ENCODE results near the gene FARS2. TPM values are rescaled to one million over a fixed set of nuclear protein-coding genes. Genes with fewer than 3 reads are reported as not detected.

FARS2 gene
- total and polyA plus RNA-seq, 4 experiments from 2014 or later, result 15.6 to 48.4 (median 24.3) TPM

DNA sequence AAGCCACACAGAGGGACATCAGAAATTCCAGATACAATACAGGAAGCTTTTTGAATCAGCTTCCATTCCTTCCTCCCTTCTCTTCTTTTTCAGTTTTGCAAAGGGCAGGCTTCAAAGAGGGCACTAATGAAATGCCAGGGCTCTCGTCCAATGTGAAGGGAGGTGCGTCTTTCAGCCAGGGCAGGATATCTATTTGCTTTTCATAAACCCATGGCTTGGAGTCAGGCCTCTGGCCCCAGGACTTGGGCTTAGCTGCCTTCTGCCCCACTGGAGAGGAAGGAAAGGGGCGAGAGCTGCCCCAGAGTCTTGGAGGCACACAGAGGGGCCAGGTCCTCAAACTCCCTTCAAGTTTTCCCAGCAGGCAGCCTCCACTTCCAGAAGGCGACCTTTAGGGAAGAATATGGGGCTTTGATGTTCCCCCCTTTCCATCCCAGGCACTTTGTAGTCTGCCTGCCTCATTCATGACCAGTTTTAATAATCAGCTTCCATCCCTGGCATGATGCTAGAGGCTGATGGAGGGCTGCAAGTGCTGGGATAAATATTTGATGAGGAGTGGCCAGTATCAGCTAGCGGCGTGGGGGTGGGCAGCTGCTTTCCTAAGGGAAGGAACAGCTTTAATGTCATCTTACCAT, 510.6 kb downstream of the FARS2 start:
- peaks cover 39 to 54% of the 10 kb centered on the region in 2 donors for H3K36me3 Mint-ChIP-seq
- H3K4me1 Mint-ChIP-seq, result peaks cover 0 to 1% (median 0%) of the 10 kb centered on the region in 4 donors
- H3K27me3 Mint-ChIP-seq, result no peaks in the 10 kb centered on the region
- Histone ChIP-seq H3K27ac (ENCODE audit: low read depth, low read length) (no peak overlapping the region), H3K27me3 (ENCODE audit: insufficient read depth, low read length) (no peaks in the 10 kb centered on the region), H3K4me1 (ENCODE audit: insufficient read depth, low read length) (no peaks in the 10 kb centered on the region), H3K9me3 (ENCODE audit: control insufficient read depth in 1 of 2, low read length in 2 of 2) (no peaks in the 10 kb centered on the region), H3K4me3 (ENCODE audit: low read length in 2 of 2) (no peak overlapping the region), H3K36me3 (ENCODE audit: insufficient read depth, low read length) (no peaks in the 10 kb centered on the region)
- no peak overlapping the region for H3K4me3 Mint-ChIP-seq
- ChIA-PET CTCF (ENCODE audit: partially characterized antibody) (no interaction called here), POLR2A (ENCODE audit: partially characterized antibody) (no interaction called here)
- no peak overlapping the region for H3K27ac Mint-ChIP-seq
- DNase-seq, result no peak
- peaks cover 0 to 14% (median 8%) of the 10 kb centered on the region in 8 donors for H3K9me3 Mint-ChIP-seq
- intact Hi-C loops (cut with micrococcal nuclease), result no loop called here

DNA sequence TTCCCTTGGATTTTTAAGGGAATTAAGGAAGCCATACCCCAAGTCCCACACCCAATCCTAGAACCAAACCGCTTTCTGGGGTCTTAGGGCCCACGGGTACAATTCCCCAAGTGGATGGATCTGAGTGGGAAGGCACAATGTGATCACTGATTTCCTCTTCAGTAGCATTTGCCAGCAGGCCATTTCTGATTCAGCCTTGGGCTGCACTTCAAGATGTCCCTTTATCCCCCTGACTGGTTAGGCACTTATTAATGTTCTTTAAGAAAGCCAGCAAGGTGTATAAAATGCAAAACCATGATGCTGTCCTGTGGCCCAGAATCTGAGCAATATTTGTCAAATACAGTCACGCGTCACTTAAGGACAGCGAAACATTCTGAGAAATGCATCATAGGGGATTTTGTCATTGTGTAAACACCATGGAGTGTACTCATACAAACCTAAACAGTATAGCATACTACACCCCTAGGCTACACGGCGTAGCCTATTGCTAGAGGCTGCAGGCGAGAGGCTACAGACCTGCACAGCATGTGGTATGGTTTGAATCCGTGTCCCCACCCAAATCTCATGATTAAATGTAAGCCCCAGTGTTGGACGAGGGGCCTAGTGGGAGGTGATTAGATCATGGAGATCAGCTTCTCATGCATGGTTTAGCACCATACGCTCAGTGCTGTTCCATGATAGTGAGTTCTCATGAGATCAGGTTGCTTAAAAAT, 511.3 kb downstream of the FARS2 start:
- no peak overlapping the region for H3K4me3 ChIP-seq (ENCODE audit: low read length in 2 of 2)
- Mint-ChIP-seq H3K4me1 (peaks cover 0 to 1% (median 0%) of the 10 kb centered on the region in 4 donors), H3K27me3 (no peaks in the 10 kb centered on the region), H3K4me3 (no peak overlapping the region), H3K9me3 (peaks cover 0 to 11% (median 6%) of the 10 kb centered on the region in 8 donors), H3K36me3 (peaks cover 34 to 54% of the 10 kb centered on the region in 2 donors), H3K27ac (no peak overlapping the region)
- H3K9me3 ChIP-seq (ENCODE audit: control insufficient read depth in 1 of 2, low read length in 2 of 2), result no peaks in the 10 kb centered on the region
- ChIA-PET POLR2A (ENCODE audit: partially characterized antibody) (no interaction called here), CTCF (ENCODE audit: partially characterized antibody) (no interaction called here)
- no peaks in the 10 kb centered on the region for H3K27me3 ChIP-seq (ENCODE audit: insufficient read depth, low read length)
- H3K27ac ChIP-seq (ENCODE audit: low read depth, low read length), result no peak overlapping the region
- H3K36me3 ChIP-seq (ENCODE audit: insufficient read depth, low read length), result no peaks in the 10 kb centered on the region
- no peaks in the 10 kb centered on the region for H3K4me1 ChIP-seq (ENCODE audit: insufficient read depth, low read length)
- intact Hi-C loops (cut with micrococcal nuclease), result no loop called here
- DNase-seq, result no peak

DNA sequence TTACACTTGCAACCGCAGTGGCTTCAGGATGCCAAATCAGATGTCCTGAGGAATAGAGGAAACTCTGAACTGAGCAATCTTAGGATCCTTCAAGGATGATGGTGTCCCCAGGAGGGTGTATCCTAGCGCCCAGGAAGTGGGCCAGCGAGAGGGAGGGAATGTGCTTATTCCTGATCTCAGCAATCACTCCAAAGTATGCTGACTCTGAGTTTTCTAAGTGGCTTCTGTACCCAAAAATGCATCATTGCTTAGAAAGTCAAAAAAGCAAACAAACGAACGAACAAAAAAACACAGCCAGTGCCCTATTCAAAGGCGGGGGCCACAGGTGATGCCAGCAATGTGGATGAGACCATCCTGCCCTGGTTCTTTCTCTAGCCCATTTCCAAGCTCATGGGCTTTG, 514.8 kb downstream of the FARS2 start:
- no peaks in the 10 kb centered on the region for H3K36me3 ChIP-seq (ENCODE audit: insufficient read depth, low read length)
- no peak overlapping the region for H3K27ac Mint-ChIP-seq
- H3K4me3 Mint-ChIP-seq, result no peak overlapping the region
- H3K36me3 Mint-ChIP-seq, result peaks cover 25 to 52% of the 10 kb centered on the region in 2 donors
- CTCF ChIA-PET (ENCODE audit: partially characterized antibody), result no interaction called here
- no peak overlapping the region for H3K4me3 ChIP-seq (ENCODE audit: low read length in 2 of 2)
- H3K27ac ChIP-seq (ENCODE audit: low read depth, low read length), result no peak overlapping the region
- no peaks in the 10 kb centered on the region for H3K27me3 ChIP-seq (ENCODE audit: insufficient read depth, low read length)
- no peaks in the 10 kb centered on the region for H3K9me3 ChIP-seq (ENCODE audit: control insufficient read depth in 1 of 2, low read length in 2 of 2)
- intact Hi-C loops (cut with micrococcal nuclease), result no loop called here
- H3K4me1 Mint-ChIP-seq, result peaks cover 0 to 2% (median under 1%) of the 10 kb centered on the region in 4 donors
- no peaks in the 10 kb centered on the region for H3K4me1 ChIP-seq (ENCODE audit: insufficient read depth, low read length)
- no peak for DNase-seq
- POLR2A ChIA-PET (ENCODE audit: partially characterized antibody), result no interaction called here
- H3K27me3 Mint-ChIP-seq, result no peaks in the 10 kb centered on the region
- peaks cover 0 to 3% (median 0%) of the 10 kb centered on the region in 8 donors for H3K9me3 Mint-ChIP-seq

DNA sequence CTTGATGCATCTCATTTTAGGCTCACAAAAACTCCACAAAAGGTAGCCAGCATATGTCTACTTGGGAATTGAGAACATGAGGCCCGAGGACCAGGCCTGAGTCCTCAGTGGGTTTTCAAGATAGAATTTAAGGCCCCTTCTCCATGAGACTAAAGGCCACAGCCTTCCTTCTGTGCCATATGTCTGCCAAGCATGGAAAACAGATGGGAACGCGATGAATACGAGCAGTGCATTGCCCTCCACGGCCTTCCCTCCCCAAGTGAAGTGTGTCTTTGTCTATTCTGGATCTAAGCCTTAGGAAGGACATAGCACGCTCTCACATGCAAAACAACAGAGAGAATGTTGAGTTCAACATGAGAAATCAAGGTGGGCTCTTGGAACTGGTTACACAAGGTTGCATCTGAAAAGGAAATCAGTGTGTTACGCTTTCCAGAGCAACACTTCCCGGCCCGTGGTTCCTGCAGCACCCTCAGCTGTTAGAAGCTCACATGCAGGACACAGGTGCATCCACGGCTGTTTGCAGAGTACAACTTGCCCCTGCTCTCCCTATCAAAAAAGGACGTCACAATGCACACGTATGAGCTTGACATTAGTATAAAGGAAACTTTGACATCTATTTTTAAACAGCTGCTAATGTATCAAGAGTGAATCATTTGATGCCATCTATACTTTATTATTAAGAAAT, 515.5 kb downstream of the FARS2 start:
- Histone ChIP-seq H3K36me3 (ENCODE audit: insufficient read depth, low read length) (no peaks in the 10 kb centered on the region), H3K9me3 (ENCODE audit: control insufficient read depth in 1 of 2, low read length in 2 of 2) (no peaks in the 10 kb centered on the region), H3K4me3 (ENCODE audit: low read length in 2 of 2) (no peak overlapping the region), H3K27me3 (ENCODE audit: insufficient read depth, low read length) (no peaks in the 10 kb centered on the region), H3K4me1 (ENCODE audit: insufficient read depth, low read length) (no peaks in the 10 kb centered on the region), H3K27ac (ENCODE audit: low read depth, low read length) (no peak overlapping the region)
- Mint-ChIP-seq H3K4me3 (no peak overlapping the region), H3K27ac (peak overlapping the region in 2 of 7 donors; percentile 4 to 37), H3K36me3 (peaks cover 17 to 45% of the 10 kb centered on the region in 2 donors), H3K27me3 (no peaks in the 10 kb centered on the region), H3K9me3 (peaks cover 0 to 3% (median 0%) of the 10 kb centered on the region in 8 donors), H3K4me1 (peaks cover 0 to 2% (median under 1%) of the 10 kb centered on the region in 4 donors)
- ChIA-PET CTCF (ENCODE audit: partially characterized antibody) (no interaction called here), POLR2A (ENCODE audit: partially characterized antibody) (no interaction called here)
- intact Hi-C loops (cut with micrococcal nuclease), result no loop called here
- DNase-seq, result no peak

DNA sequence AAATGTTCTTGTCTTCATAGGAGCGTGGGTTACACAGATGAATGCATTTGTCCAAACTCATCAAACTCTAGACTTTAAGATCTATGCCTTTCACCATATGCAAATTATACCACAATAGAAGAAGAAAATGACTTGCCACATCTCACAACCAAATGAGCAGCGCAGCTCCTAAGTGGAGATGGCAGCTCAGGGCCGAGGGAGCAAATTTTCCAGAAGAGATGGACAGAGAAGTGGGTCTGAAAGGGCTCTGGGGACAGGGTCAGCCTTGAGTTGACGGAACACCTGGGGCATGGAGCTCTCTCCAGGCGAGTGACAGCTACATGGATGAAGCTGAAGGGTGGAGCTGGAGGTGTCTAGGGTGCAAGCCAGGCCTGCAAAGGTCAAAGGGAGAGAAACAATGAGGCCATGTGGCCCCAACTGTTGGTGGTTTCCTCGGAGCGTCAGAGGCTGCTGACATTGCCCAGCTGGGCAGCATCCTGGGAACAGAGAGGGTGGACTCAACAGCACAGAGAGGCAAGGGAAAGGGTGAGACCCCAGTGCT, 517.1 kb downstream of the FARS2 start:
- no peak for DNase-seq
- Histone ChIP-seq H3K27ac (ENCODE audit: low read depth, low read length) (no peak overlapping the region), H3K36me3 (ENCODE audit: insufficient read depth, low read length) (no peaks in the 10 kb centered on the region), H3K4me3 (ENCODE audit: low read length in 2 of 2) (no peak overlapping the region), H3K27me3 (ENCODE audit: insufficient read depth, low read length) (no peaks in the 10 kb centered on the region), H3K4me1 (ENCODE audit: insufficient read depth, low read length) (no peaks in the 10 kb centered on the region), H3K9me3 (ENCODE audit: control insufficient read depth in 1 of 2, low read length in 2 of 2) (no peaks in the 10 kb centered on the region)
- CTCF ChIA-PET (ENCODE audit: partially characterized antibody), result no interaction called here
- no peak overlapping the region for H3K4me3 Mint-ChIP-seq
- peaks cover 0 to 2% (median under 1%) of the 10 kb centered on the region in 4 donors for H3K4me1 Mint-ChIP-seq
- H3K36me3 Mint-ChIP-seq, result peaks cover 8 to 34% of the 10 kb centered on the region in 2 donors
- intact Hi-C loops (cut with micrococcal nuclease), result no loop called here
- H3K27ac Mint-ChIP-seq, result peak overlapping the region in 1 of 7 donors; percentile 8
- H3K27me3 Mint-ChIP-seq, result no peaks in the 10 kb centered on the region
- peaks cover 0 to 2% (median 0%) of the 10 kb centered on the region in 8 donors for H3K9me3 Mint-ChIP-seq
- POLR2A ChIA-PET (ENCODE audit: partially characterized antibody), result no interaction called here

DNA sequence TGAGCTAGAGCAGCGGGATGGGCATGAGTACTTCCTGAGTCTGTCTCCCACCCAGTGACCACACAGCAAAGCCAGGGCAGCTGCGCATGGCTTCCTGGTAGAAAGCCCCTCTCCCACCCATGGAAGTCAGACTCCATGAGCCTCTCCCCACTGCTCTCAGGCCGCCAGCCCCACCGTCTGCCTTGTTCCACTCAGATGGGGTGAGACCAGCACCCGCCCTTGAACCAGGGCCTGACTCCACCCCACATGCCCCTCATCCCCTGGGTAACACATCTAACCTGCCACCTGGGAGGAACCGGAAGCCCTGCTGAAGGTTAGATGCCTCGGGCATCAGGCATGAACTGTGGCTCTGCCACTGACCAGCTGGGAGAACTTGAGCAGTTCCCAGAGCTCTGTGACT, 517.6 kb downstream of the FARS2 start:
- H3K4me3 Mint-ChIP-seq, result no peak overlapping the region
- H3K4me3 ChIP-seq (ENCODE audit: low read length in 2 of 2), result no peak overlapping the region
- ChIA-PET POLR2A (ENCODE audit: partially characterized antibody) (no interaction called here), CTCF (ENCODE audit: partially characterized antibody) (no interaction called here)
- H3K27ac Mint-ChIP-seq, result no peak overlapping the region
- H3K4me1 ChIP-seq (ENCODE audit: insufficient read depth, low read length), result no peaks in the 10 kb centered on the region
- no peaks in the 10 kb centered on the region for H3K9me3 ChIP-seq (ENCODE audit: control insufficient read depth in 1 of 2, low read length in 2 of 2)
- peaks cover 0 to 2% (median 0%) of the 10 kb centered on the region in 8 donors for H3K9me3 Mint-ChIP-seq
- intact Hi-C loops (cut with micrococcal nuclease), result no loop called here
- DNase-seq, result no peak
- no peaks in the 10 kb centered on the region for H3K27me3 Mint-ChIP-seq
- no peaks in the 10 kb centered on the region for H3K27me3 ChIP-seq (ENCODE audit: insufficient read depth, low read length)
- H3K27ac ChIP-seq (ENCODE audit: low read depth, low read length), result no peak overlapping the region
- H3K36me3 Mint-ChIP-seq, result peaks cover 7 to 32% of the 10 kb centered on the region in 2 donors
- H3K36me3 ChIP-seq (ENCODE audit: insufficient read depth, low read length), result no peaks in the 10 kb centered on the region
- peaks cover 0 to 2% (median under 1%) of the 10 kb centered on the region in 4 donors for H3K4me1 Mint-ChIP-seq

DNA sequence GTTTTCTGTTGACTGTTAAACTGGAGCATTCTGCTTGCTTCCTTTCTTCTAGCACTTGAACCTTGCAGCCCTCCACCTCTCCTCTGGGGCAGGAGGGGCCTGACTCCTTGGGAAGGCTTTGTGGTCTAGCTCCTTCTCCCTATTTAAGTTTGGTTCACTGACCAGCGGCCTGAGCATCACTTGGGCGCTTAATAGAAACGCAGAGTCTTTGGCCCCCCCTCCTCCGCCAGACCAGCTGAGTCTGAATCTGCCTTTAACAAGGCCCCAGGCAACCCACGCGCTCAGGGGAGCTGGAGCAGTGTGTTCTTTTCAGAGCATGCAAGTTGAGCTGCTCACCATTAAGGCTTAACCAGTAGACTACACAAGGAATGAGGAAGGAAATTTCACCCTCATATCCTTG, 519.7 kb downstream of the FARS2 start:
- H3K4me3 ChIP-seq (ENCODE audit: low read length in 2 of 2), result no peak overlapping the region
- H3K9me3 ChIP-seq (ENCODE audit: control insufficient read depth in 1 of 2, low read length in 2 of 2), result no peaks in the 10 kb centered on the region
- Mint-ChIP-seq H3K4me1 (peaks cover 0 to 2% (median 0%) of the 10 kb centered on the region in 4 donors), H3K27me3 (no peaks in the 10 kb centered on the region), H3K36me3 (peaks cover 0 to 20% of the 10 kb centered on the region in 2 donors), H3K9me3 (peaks cover 0 to 2% (median 0%) of the 10 kb centered on the region in 8 donors), H3K4me3 (no peak overlapping the region), H3K27ac (no peak overlapping the region)
- no peaks in the 10 kb centered on the region for H3K27me3 ChIP-seq (ENCODE audit: insufficient read depth, low read length)
- no peak for DNase-seq
- H3K27ac ChIP-seq (ENCODE audit: low read depth, low read length), result no peak overlapping the region
- intact Hi-C loops (cut with micrococcal nuclease), result no loop called here
- no peaks in the 10 kb centered on the region for H3K4me1 ChIP-seq (ENCODE audit: insufficient read depth, low read length)
- CTCF ChIA-PET (ENCODE audit: partially characterized antibody), result no interaction called here
- POLR2A ChIA-PET (ENCODE audit: partially characterized antibody), result no interaction called here
- no peaks in the 10 kb centered on the region for H3K36me3 ChIP-seq (ENCODE audit: insufficient read depth, low read length)
